Stimulated activated CD4-positive, alpha-beta T cell treated with anti-CD3 and anti-CD28 coated beads, Interleukin-2, amount 100 ng/mL, for 24 hours (primary cell): Measurements from ENCODE around the gene CLIP3.
"Not testable (repeated sequence)": the region's sequence is repeated elsewhere in the genome, so short reads cannot be mapped to it uniquely, and the experiment has no call there.

ENCODE experiments used
- DNase-seq, 2 donors: peaks; one replicate each; pipeline ENCODE4 v3.0.0-alpha.2; 2020

Gene CLIP3

DNA sequence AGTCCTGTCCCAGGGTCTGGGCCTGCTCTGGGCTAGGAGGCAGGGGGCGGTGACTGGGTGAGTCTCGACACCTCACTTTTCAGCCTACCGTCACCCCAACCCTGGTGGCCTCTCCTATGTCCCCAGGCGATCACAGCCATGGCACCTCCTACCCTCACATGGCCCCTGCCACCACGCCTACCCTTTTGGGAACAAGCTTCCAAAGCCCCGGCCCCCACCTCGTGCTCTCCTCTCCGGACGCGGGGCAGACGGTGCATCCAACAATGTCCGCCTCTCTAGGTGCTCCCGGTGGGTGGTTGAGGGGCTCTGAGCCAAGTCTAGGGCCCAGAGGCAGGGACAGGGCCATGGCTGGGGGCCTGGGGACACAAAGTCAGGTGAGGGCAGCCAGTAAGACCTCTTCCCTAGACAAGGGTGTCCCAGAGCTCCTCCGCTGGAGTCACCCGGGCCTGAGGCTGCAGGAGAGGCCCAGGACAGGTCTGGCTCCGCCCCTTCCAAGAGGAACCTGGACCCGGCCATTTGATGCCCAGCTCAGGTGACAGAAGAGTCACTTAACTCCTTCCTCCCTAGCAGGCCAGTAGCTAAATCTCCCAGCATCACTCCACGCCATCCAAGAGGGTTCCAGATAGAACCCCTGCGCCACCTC, 24.2 kb downstream of the CLIP3 start, which contains the start of gene SYNE4:
TSS of gene SYNE4 (minus strand) at position 478 of the 643 bp plus-strand sequence. CDS start at position 346, 132 bp downstream.
- no peak for DNase-seq

DNA sequence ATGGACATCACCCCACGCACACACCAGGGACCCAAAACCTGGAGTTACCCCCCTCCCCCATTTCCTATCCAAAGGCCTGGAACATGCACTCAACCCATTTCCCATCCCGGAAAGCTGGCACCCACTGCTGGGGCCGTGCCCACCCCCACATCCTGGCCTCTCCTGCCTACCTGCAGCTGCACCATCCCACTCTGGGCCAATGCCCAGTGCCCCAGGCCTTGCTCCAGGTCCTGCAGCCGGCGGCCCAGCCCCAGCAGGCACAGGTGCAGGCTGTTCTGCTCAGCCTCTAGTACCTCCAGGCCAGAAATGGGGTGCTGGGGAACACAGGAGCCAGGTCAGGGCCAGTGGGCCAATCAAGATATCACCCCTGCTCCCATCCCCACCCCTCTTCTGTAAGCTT, 25.7 kb downstream of the CLIP3 start:
- DNase-seq = no peak

DNA sequence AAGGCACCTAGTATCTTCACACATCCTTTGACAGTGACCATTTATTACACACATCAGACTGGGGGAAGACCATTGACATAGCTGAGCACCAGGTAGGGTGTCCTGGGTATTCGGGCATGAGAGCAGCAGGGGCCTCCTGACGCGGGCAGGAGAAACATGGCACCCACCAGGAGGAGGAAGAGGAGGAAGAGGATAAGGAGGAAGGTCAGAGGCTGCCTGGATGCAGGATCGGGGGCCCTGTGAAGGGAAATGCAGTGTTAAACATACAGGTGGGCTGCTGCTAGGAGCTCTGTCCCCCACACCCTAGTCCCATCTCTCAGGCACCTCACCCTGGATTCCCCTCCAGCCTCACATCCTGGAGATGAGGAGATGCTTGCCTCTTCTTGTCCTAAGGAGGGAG, 29.4 kb downstream of the CLIP3 start:
- DNase-seq = no peak

DNA sequence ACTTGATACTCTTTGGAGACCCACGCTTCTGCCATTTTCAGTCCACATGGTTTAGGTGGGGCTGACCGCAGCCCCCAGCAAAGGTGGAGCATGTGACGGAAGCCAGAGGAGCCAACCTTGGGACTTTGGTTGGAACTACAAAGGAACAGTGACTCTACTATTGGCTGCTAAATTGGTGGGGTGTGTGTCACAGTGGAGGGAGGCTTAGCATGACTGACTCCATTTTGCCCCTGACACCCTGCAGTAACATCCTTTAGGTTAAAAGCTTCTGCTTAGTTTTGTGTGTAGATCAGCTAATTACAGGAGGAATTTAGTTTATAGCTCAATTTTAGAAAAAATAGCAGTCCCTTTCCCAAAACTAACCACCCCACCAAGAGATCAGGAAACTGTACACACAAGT, 31.1 kb downstream of the CLIP3 start:
- DNase-seq = no peak

DNA sequence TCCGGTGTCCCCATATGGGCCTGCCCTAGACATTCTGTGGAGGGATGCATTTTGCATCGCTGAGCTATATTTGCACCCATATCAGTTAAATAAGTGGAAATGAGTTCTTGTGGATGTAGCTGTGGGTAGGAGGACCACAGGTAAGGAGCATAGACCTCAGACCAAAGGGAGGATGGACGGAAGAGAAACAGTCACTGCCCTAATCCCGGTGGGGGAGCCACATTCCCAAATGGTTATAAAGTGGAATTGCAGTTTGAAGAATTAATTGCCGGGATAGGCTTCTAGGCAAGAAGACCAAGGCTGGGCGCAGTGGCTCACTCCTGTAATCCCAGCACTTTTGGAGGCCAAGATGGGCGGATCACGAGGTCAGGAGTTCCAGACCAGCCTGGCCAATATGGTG, 35.9 kb downstream of the CLIP3 start:
- DNase-seq = no peak

DNA sequence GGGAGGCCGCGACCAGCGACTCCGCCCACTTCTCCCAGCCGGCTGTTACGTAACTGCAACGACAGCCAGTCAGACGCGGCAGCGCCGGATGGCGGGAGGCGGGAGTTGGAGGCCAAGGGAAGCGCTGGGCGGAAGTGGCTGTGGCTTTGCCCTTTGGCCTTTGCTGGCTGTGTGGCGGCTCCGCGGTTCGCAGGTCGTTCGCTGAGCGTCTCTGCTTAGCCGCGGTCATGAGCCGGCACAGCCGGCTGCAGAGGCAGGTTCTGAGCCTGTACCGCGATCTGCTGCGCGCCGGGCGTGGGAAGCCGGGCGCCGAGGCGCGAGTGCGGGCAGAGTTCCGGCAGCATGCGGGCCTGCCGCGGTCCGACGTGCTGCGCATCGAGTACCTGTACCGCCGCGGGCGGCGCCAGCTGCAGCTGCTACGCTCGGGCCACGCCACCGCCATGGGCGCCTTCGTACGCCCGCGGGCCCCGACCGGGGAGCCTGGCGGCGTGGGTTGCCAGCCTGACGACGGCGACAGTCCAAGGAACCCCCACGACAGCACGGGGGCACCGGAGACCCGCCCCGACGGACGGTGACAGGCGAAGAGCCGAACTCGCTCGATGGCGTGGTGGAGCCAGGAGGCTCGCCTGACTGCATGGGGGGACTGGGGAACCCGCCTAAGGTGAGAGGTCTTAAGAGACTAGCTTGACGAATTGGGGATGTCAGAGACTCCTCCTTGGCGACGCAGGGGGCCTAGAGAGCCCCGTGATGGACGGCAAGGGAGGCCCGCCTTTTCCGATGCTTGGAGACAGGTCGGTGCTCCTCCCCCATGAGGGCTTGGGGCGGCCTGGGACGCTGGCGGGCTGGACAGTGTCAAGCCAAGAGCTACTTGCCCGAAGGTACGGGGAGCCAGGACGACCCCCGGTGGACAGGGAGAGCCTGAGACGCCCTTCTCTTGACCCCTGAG, 37.4 kb downstream of the CLIP3 start, which contains the start of gene SDHAF1:
TSS of gene SDHAF1 (plus strand) at position 141 of the 946 bp plus-strand sequence. CDS start at position 228, 87 bp downstream.
- peak; percentile 95 to 98 for DNase-seq

DNA sequence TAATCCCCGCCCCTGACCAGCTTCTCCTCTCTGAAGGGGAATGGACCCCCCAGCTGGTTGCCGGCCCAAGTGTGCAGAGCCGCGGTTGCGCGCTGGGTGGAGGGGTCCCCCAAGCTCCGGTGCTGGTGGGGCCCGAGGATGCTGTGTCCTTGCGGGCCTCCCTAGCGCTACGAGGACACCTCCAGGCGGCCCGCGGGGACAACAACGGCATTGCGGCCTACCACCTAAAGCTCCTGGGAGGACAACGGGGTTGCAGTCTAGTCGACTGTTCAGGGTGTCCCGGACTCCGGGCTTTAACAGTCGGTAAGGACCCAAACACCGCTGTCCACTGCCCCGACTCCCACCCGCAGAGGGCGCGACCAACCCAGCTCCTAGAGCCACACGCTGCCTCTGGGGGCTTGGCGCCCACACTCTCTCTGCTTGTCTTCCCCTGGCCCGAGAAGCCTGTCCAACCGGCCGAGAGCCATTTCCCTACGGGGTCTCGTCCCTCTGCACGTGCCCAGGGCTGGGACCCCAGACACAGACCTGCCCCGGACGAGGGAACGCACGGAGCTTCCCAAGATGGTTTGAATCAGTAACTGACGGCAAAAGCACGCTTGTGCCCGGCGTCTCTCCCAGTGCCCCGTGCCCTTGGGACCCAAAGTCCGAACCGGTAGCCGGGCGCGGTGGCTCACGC, 38.6 kb downstream of the CLIP3 start:
- DNase-seq = no peak

DNA sequence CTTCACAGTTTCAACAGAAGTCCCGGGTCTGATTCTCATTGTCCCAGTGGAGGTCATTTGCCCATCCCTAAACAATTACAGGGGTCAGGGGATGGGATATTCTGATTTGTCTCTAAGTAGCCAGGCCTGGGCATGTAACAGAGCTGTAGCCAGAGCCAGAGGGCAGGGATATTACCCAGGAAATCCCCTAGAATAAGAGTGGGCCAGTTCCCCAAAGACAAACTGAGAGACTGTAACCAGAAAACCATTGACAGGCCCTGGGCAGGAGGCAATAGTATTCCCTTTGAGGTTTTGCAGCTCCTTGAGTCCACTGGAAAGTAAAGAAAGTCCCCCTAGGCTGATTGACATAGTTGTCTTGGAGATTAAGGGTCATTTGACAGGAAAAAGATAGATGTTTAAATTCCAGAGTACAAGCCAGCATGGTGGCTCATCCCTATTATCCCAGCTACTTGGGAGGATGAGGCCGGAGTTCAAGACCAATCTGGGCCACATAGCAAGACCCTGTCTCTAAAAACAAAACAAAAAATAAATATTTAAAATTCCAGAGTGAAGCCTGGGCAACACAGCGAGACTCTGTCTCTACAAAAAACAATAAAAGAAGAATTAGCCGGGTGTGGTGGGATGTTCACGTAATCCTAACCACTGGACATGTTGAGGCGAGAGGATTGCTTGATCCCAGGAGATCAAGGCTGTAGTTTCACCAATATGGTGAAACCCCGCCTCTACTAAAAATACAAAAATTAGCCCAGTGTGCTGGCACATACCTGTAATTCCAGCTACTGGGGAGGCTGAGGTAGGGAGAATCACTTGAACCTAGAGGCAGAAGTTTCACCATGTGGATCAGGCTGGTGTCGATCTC, 39.5 kb downstream of the CLIP3 start:
- DNase-seq = no peak

DNA sequence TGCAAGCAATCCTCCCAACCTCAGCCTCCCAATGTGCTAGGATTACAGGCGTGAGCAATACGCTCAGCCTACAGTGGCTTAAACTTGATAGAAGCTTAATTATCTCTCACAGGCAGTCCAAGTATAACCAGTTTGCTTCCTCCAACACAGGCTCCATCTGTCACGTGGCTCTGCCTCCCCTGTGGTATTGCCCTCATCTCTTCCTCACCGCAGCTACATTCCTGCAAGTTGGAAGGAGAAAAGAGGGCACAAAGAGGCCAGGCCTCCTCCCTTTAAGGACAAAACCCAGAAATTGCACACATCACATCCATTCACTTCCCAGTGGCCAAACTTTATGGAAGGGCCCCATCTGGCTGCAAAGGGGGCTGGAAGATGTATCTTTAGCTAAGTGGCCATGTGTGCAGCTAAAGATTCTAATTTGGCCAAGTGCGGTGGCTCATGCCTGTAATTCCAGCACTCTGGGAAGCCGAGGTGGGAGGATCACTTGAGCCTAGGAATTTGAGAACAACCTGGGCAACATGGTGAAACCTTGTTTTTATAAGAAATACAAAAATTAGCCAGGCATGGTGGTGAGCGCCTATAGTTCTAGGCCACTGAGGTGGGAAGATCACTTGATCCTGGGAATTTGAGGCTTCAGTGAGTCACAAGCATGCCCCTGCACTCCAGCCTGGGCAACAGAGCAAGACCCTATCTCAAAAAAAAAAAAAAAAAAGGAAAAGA, 40.8 kb downstream of the CLIP3 start:
- DNase-seq = no peak

DNA sequence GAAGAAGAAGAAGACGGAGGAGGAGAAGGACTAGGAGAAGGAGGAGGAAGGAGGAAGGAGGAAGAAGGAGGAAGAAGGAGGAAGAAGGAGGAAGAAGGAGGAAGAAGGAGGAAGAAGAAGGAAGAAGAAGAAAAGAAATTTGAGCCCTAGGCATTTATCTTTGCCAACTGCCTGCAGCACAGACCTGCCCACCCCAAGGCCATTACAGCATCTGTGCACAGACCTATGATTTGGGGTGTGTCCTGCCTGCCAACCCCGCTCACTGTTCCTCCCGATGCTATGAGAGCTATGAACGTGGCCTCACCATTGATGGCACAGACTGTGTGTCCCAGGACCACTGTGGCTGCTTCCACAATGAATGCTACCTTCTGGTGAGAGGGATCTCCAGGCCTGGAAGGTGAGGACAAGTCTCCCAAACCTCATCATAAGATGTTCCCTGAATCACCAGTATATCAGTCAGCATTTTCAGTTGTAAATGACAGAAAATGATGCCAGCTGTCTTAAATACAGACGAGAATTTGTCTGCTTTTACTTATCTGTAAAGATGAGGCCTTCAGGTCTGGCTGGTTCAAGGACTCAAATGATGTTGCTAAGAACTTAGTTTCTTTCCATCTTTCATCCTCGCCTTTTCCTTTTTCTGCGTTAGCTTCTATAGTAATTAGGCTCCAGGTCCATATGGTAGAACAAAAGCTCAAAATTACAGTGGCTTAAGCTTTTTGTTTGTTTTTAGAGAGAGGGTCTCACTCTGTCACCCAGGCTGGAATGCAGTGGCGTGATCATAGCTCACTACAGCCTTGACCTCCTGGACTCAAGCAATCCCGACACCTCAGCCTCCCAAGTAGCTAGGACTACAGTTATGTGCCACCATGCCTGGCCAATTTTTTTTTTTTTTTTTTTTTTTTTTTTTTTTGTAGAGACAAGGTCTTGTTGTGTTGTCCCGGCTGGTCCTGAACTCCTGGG, 41.6 kb downstream of the CLIP3 start:
- DNase-seq = no peak

DNA sequence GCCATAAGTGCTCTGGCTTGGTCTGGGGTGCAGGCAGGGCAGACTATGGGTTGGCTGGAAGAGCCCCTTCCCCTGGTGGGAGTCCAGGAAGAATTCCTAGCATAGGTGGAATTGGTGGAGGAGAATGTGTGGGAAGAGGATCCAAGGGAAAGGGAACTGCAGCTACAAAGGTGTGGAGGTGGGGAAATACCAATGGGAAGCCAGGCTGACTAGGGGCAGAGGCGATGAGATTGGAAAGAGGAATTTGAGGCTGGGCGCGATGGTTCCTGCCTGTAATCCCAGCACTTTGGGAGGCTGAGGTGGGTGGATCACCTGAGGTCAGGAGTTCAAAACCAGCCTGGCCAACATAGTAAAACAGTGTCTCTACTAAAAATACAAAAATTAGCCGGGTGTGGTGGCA, 42.5 kb downstream of the CLIP3 start:
- no peak for DNase-seq

DNA sequence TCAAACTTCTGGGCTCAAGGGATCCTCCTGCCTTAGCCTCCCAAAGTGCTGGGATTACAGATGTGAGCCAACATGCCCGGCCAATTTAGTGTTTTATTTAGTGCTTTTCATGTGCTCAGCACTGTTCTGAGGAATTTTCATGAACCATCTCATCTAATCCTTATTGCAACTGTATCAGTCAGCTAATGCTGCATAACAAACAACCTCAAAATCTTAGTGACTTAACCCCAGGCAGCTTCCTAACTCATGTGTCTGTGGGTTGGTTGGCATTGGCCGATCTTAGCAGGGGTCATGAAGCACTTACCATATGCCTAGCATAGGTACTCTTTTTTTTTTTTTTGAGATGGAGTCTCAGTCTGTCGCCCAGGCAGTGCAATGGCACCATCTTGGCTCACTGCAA, 43.8 kb downstream of the CLIP3 start:
- DNase-seq = no peak

DNA sequence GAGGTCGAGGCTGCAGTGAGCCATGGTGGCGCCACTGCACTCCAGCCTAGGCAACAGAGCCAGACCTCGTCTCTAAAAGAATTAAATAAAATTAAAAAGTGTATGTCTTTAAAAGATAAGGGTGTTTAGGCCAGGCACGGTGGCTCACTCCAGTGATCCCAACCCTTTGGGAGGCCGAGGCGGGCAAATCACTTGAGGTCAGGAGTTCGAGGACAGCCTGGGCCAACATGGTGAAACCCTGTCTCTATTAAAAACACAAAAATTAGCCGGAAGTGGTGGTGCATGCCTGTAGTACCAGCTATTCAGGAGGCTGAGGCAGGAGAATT, 45.1 kb downstream of the CLIP3 start:
- DNase-seq = no peak

DNA sequence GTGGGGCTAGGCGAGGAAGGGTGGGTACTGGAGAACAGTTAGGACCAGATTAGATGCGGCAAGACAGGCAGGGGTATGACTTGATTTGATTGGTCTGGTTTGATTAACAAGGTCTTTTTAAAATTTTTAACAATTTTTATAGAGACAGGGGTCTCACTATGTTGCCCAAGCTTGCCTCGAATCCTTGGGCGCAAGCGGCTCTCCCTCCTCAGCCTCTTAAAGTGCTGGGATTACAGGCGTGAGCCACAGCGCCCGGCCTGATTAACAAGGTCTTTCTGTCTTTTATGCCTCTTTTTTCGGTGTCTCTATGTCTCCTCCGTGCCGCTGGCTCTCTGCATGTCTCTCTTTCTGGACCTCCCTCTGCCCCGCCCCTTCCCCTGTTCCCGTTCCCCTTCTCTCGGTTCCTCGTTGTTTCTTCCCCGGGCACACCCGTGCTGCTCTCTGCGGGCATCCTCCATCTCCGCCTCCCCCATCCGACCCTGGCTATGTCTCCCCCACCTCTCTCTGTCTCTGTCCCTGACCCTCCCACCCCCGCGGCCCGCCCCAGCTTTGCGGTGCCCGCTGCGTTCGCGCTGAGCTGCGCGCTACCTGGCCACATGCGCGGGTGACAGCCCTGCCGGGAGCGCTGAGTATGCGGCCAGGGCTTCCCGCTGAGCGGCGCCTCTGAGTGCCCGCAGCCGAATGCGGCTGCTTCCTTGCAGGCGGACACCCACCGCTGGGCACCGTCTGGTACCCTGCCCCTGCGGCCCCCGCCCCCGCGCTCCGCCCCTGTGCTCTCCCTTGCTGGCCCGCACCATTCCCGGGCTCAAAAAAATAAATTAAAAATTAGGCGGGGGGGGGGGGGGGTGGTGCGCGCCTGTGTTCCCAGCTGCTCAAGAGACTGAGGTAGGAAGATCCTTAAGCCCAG, 45.8 kb downstream of the CLIP3 start:
- peak; percentile 28 to 48 for DNase-seq

DNA sequence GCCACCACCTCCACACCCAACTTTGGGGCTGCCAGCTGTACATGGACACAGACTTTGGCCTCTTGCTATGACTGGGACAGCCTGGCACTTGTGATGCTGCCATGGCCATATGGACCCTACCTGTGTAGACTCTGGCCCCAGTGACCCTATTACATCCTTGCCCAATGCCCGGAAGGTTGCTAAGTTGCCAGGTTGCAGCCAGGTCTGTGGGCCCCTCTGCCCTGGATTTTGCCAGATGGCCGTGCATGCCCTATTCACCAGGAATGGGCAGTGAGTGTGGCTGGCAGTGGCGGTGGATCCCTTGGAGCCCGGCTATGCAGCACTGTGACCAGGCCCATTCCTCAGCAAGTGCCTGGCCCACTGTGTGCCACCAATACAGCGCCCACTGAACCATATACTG, 46.6 kb downstream of the CLIP3 start:
- no peak for DNase-seq

DNA sequence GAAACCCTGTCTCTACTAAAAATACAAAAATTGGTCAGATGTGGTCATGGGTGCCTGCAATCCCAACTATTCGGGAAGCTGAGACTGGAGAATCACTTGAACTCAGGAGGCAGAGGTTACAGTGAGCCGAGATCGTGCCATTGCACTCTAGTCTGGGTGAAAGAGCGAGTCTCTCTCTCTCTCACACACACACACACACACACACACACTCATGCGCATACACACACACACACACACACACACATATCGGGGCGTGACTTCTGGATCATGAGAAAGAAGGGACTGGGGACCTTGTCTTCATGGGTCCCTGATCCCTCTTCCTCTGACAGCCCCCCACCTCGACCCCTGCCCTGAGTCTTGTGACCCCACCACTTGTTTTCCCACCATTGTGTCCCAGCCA, 49.5 kb downstream of the CLIP3 start:
- no peak for DNase-seq

DNA sequence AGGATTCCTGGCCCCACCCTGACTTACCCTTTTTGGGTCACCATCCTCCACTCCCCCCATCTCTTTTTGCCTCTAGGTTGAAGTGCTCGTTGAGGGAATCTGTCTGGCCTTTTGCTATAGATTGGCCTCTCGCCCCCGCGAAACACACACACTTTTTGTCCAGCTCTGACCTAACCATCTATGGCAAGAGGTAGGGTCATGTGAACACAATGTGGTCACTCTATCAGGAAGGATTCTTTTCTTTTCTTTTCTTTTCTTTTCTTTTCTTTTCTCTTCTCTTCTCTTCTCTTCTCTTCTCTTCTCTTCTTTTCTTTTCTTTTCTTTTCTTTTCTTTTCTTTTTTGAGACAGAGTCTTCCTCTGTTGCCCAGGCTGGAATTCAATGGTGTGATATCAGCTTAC, 51.7 kb downstream of the CLIP3 start:
- not testable (repeated sequence) for DNase-seq

DNA sequence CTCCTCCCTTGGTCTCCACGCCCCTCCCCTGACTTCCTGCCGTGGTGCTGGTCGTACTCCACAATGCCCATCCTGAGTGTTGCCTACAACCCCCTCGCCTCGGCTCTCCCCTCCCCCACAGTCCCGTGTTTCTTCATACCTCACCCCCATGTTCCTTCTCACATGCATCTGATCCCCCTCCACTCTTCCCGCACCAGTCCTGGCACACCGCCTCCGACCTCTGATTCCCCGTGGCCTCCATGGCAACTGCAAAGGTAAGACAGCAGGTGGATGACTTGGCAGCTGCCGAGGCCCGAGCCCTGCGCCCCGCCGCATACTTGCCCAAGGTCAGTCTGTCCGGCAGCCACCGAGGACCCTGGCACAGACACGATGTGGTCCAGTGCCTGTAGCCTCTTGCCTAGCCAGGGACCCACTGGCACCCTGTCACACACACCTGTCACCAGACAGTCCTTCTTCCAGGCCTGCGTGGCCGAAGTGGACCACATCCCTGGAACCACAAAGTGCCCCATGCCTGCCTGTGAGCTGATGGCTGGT, 53.8 kb downstream of the CLIP3 start:
- DNase-seq = no peak

DNA sequence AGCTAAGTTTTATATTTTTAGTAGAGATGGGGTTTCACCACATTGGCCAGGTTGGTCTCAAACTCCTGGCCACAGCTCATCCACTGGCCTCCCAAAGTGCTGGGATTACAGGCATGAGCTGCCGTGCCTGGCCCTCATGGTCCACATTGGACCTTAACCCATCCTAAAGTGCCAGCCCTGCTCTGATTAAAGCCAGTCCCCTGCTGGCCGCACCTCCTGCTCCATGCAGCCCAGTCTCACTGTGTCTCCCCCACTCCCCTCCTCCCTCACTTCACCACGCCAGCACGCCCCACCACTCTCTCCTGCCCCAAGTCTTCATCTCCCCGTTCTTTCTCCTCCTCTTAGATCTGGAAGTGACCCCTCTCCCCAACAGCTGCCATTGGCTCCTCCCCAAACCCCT, 54.4 kb downstream of the CLIP3 start:
- no peak for DNase-seq
